Esophagus (tissue), 2 donors: Measurements from ENCODE around the gene SNX8. TPM values are rescaled to one million over a fixed set of nuclear protein-coding genes. Genes with fewer than 3 reads are reported as not detected.

Experiments used
- H3K27ac ChIP-seq, 2 donors: one replicate each; pipeline ENCODE4 v1.5.1; 2013; ENCODE audit warnings: low read depth in 2 of 2, mild to moderate bottlenecking in 2 of 2, inconsistent platforms in 1 of 2, low read length in 1 of 2, moderate library complexity in 1 of 2
- H3K27me3 ChIP-seq, 2 donors: one replicate each; pipeline ENCODE4 v1.6.1; 2013; ENCODE audit warnings: low read length in 2 of 2, control low read depth in 1 of 2, mild to moderate bottlenecking in 1 of 2; ENCODE audit not compliant: insufficient read depth in 2 of 2, control insufficient read depth in 1 of 2
- H3K36me3 ChIP-seq, 2 donors: one replicate each; pipeline ENCODE4 v1.6.1; 2013; ENCODE audit warnings: low read length in 1 of 2; ENCODE audit not compliant: control insufficient read depth in 2 of 2, insufficient read depth in 2 of 2
- H3K4me1 ChIP-seq, 2 donors: one replicate each; pipeline ENCODE4 v1.6.1; 2013; ENCODE audit warnings: low read length in 1 of 2; ENCODE audit not compliant: control insufficient read depth in 2 of 2, insufficient read depth in 2 of 2
- H3K4me3 ChIP-seq, 2 donors: one replicate each; pipeline ENCODE4 v1.5.1; 2013; ENCODE audit warnings: low read length in 2 of 2, mild to moderate bottlenecking in 2 of 2, low read depth in 1 of 2, moderate library complexity in 1 of 2
- H3K9me3 ChIP-seq, 2 donors: one replicate each; pipeline ENCODE4 v1.6.1; 2013; ENCODE audit warnings: mild to moderate bottlenecking in 2 of 2, low read depth in 1 of 2, low read length in 1 of 2, moderate library complexity in 1 of 2; ENCODE audit not compliant: control insufficient read depth in 2 of 2, insufficient read depth in 1 of 2
- WGBS, 2 donors: extraction: QIAGEN DNeasy Blood & Tissue Kit; methylation state at CpG; one replicate each; pipeline ENCODE4 v1.1.7; 2013; 5-methylcytosine and 5-hydroxymethylcytosine counted together
- polyA plus RNA-seq, 2 donors: library from polyadenylated mRNA; stranded (reverse); fragments of 200-250 nt; gene quantifications; one replicate each; pipeline ENCODE4 v1.2.3, GENCODE V29; 2013
- donor health status: healthy with polysubstance abuse.
- donor health status: Bipolar disorder and iron deficiency.

The SNX8 gene
- polyA plus RNA-seq, 2 donors, result 15.6 to 37.7 TPM

DNA sequence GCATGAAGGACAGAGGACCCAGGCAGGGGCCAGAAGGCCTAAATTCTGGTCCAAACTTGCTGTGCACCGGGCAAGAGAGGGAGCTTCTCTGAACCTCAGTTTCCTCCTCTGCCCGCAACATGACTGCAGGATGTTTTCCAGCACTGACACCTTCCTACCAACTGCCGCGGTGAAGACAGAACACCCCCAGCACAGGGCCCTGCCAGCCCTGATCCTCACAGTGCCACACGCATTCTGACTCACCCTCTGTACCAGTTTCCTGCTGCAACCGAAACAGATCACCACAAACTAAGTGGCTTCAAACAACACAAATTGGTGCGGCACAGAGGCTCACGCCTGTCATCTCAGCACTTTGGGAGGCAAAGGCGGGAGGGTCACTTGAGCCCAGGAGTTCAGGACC lies 99.6 kb downstream of the SNX8 start:
- Histone ChIP-seq H3K36me3 (peaks cover 18 to 64% of the 10 kb centered on the region in 2 donors), H3K4me3 (no peak overlapping the region), H3K9me3 (peaks cover 0 to 3% of the 10 kb centered on the region in 2 donors), H3K27me3 (no peaks in the 10 kb centered on the region), H3K27ac (no peak overlapping the region), H3K4me1 (no peaks in the 10 kb centered on the region)
- 86 to 88% methylated on average over 9 of the region's 9 CpGs for WGBS, 2 donors

DNA sequence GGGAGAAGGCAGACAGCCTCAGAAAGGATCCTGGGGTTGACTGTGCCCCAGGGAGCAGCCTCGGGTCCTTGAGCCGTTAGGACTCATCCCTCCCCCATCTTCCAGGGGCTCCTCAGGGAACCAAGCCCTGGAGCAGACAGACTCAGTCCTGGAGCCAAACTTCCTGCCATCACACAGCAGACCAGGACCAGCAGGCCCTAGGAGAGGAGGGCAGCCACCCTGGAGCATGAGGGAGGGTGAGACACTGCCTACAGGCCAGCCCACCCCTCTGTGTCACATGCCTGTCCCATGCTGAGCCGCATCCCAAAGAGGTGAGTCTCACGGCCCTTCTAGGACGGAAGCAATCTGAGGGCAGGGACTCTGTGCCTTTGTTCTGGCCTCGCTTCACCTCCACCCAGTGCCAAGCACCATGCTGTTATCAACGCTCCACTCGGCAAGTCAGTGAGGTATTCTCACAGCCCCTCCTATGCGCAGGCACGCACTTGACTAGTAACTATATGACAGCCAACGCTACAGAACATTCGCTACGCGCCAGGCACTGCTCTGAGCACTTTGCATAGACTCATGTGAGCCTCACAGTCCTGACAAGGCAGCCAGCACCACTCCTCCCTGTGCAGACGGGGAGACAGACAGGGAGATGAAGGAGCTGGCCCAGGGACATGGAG lies 100.6 kb downstream of the SNX8 start:
- Histone ChIP-seq H3K27ac (no peak overlapping the region), H3K4me3 (no peak overlapping the region), H3K27me3 (no peaks in the 10 kb centered on the region), H3K4me1 (no peaks in the 10 kb centered on the region), H3K9me3 (peaks cover 0 to 3% of the 10 kb centered on the region in 2 donors), H3K36me3 (peaks cover 18 to 68% of the 10 kb centered on the region in 2 donors)
- 92 to 93% methylated on average over 15 of the region's 15 CpGs for WGBS, 2 donors

GRCh38 chr7:2212906-2213305 lies 101.3 kb downstream of the SNX8 start:
- Histone ChIP-seq H3K36me3 (peaks cover 18 to 69% of the 10 kb centered on the region in 2 donors), H3K4me3 (no peak overlapping the region), H3K27me3 (no peaks in the 10 kb centered on the region), H3K9me3 (peaks cover 0 to 3% of the 10 kb centered on the region in 2 donors), H3K27ac (no peak overlapping the region), H3K4me1 (no peaks in the 10 kb centered on the region)
- WGBS, 2 donors, result 98% methylated on average over 10 of the region's 10 CpGs

- WGBS, 2 donors, result 95 to 96% methylated on average over 13 of the region's 13 CpGs
- no peaks in the 10 kb centered on the region for H3K27me3 ChIP-seq
- no peak overlapping the region for H3K4me3 ChIP-seq
- H3K9me3 ChIP-seq, result peaks cover 0 to 3% of the 10 kb centered on the region in 2 donors
- H3K27ac ChIP-seq, result no peak overlapping the region
- H3K4me1 ChIP-seq, result no peaks in the 10 kb centered on the region
- H3K36me3 ChIP-seq, result peaks cover 13 to 63% of the 10 kb centered on the region in 2 donors
Observed at GRCh38 chr7:2211926-2212325, 102.3 kb downstream of the SNX8 start.

GRCh38 chr7:2211259-2211880 lies 102.9 kb downstream of the SNX8 start:
- peaks cover 13 to 58% of the 10 kb centered on the region in 2 donors for H3K36me3 ChIP-seq
- no peak overlapping the region for H3K27ac ChIP-seq
- WGBS, 2 donors, result 75 to 78% methylated on average over 15 of the region's 15 CpGs

DNA sequence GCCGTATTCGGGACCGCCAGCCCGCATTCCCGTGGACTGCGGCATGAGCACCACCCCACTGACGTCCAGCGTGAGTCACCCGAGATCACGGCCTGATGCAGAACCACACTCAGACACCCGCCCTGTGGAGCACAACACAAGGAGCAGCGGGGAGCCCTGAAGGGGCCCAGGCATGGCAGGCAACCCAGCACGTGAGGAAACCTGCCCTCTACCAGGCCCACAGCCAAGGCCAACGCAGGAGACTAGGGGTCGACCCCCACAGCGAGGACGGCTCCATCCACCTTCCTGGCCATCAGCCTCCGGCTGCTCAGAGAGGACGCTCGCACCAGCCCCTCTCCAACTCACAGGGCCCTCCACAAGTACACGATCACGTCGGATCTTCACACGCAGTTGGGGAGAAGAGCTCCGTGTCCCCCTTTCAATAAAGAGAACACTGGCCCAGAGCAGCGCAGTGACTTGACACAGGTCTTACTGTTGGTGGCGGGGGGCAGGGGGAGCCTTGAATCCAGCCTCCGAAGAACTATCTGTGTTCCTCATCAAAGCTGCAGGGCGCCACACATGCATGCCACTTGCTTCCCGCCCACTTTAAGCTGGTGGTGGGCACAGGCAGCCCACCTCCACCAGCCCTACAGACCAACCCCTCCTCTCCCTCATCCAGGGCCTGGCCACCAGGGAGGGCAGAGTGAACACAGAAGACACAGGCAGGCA lies 103.5 kb downstream of the SNX8 start:
- no peaks in the 10 kb centered on the region for H3K4me1 ChIP-seq
- peaks cover 6 to 51% of the 10 kb centered on the region in 2 donors for H3K36me3 ChIP-seq
- no peak overlapping the region for H3K4me3 ChIP-seq
- 91 to 93% methylated on average over 29 to 30 of the region's 30 CpGs for WGBS, 2 donors
- H3K27me3 ChIP-seq, result no peaks in the 10 kb centered on the region
- peaks cover 0 to 3% of the 10 kb centered on the region in 2 donors for H3K9me3 ChIP-seq
- no peak overlapping the region for H3K27ac ChIP-seq

More at GRCh38 chr7:2211259-2211880, 102.9 kb downstream of the SNX8 start:
- Histone ChIP-seq H3K4me1 (no peaks in the 10 kb centered on the region), H3K27me3 (no peaks in the 10 kb centered on the region), H3K9me3 (peaks cover 0 to 3% of the 10 kb centered on the region in 2 donors), H3K4me3 (no peak overlapping the region)

- no peaks in the 10 kb centered on the region for H3K27me3 ChIP-seq
- H3K4me3 ChIP-seq, result no peak overlapping the region
- H3K27ac ChIP-seq, result no peak overlapping the region
- H3K9me3 ChIP-seq, result no peaks in the 10 kb centered on the region
- peaks cover 6 to 49% of the 10 kb centered on the region in 2 donors for H3K36me3 ChIP-seq
- 85 to 89% methylated on average over 8 of the region's 8 CpGs for WGBS, 2 donors
- no peaks in the 10 kb centered on the region for H3K4me1 ChIP-seq
Observed at GRCh38 chr7:2209961-2210323, 104.3 kb downstream of the SNX8 start.

GRCh38 chr7:2209146-2209960 lies 104.9 kb downstream of the SNX8 start:
- Histone ChIP-seq H3K4me3 (no peak overlapping the region), H3K27me3 (no peaks in the 10 kb centered on the region), H3K9me3 (no peaks in the 10 kb centered on the region), H3K36me3 (peaks cover 6 to 44% of the 10 kb centered on the region in 2 donors), H3K4me1 (no peaks in the 10 kb centered on the region), H3K27ac (no peak overlapping the region)
- WGBS, 2 donors, result 54 to 59% methylated on average over 21 of the region's 21 CpGs

DNA sequence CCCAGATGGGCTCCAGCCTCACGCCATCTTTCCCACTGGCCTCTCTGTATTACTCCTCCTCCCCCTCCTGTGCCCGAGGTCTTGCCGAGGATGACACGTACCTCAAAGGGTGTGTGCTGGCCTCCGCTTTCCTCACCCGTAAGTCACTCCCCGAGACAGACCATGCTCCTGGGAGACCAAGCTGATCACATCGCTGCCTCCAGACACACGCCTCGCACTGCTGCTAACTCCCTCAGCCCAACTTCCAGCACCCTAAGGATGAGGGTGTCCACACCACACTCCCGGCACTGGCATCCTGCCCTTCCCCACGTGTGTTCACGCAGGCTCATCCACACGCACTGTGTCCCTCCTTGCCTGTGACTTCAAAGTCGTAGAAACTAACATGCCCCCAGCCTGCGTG lies 105.5 kb downstream of the SNX8 start:
- Histone ChIP-seq H3K9me3 (no peaks in the 10 kb centered on the region), H3K4me1 (no peaks in the 10 kb centered on the region), H3K36me3 (peaks cover 2 to 39% of the 10 kb centered on the region in 2 donors), H3K27ac (no peak overlapping the region), H3K4me3 (no peak overlapping the region), H3K27me3 (no peaks in the 10 kb centered on the region)
- WGBS, 2 donors, result 92 to 93% methylated on average over 16 of the region's 16 CpGs
